Epithelial cell of esophagus (primary cell): Measurements from ENCODE around the gene ELAVL1.
"Not testable (repeated sequence)": the region's sequence is repeated elsewhere in the genome, so short reads cannot be mapped to it uniquely, and the experiment has no call there.

Source experiments
- DNase-seq: peaks from one replicate; pipeline ENCODE4 v3.0.0; 2010; ENCODE audit warnings: low read depth
- H3K4me3 ChIP-seq: 2 replicates; pipeline ENCODE4 v1.5.1; 2011; ENCODE audit warnings: mild to moderate bottlenecking, low read length, control low read depth
- TF ChIP-seq, protein P1 (sequence below): IDR thresholded peaks from 2 replicates; pipeline ENCODE4 v1.5.1; 2011; ENCODE audit warnings: low read depth, mild to moderate bottlenecking, low read length, control low read depth, inconsistent platforms; ENCODE audit not compliant: insufficient read depth; ENCODE audit errors: missing control alignments

The ELAVL1 gene

DNA sequence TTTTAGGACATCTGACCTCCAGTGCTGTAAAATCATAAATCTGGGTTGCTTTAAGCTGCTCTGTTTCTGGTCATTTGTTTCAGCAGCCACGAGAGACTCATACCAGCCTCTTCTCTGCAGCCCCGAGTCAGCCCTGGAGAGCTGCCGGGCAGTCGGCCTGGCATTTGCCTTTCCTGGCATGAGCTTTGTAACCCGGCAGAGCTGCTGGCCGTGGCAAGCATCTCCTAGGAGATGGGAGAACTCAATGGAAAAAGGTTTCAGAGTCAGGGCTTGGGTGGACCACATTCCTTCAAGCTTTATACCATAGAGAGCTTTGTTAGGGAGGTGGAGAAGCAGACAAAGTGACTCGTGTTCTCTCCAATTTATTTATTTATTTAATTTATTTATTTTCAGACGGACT is 25.5 kb upstream of the ELAVL1 start:
- no peak overlapping the region for H3K4me3 ChIP-seq
- DNase-seq: no peak
- TF ChIP-seq, protein P1, sequence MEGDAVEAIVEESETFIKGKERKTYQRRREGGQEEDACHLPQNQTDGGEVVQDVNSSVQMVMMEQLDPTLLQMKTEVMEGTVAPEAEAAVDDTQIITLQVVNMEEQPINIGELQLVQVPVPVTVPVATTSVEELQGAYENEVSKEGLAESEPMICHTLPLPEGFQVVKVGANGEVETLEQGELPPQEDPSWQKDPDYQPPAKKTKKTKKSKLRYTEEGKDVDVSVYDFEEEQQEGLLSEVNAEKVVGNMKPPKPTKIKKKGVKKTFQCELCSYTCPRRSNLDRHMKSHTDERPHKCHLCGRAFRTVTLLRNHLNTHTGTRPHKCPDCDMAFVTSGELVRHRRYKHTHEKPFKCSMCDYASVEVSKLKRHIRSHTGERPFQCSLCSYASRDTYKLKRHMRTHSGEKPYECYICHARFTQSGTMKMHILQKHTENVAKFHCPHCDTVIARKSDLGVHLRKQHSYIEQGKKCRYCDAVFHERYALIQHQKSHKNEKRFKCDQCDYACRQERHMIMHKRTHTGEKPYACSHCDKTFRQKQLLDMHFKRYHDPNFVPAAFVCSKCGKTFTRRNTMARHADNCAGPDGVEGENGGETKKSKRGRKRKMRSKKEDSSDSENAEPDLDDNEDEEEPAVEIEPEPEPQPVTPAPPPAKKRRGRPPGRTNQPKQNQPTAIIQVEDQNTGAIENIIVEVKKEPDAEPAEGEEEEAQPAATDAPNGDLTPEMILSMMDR: no peak

DNA sequence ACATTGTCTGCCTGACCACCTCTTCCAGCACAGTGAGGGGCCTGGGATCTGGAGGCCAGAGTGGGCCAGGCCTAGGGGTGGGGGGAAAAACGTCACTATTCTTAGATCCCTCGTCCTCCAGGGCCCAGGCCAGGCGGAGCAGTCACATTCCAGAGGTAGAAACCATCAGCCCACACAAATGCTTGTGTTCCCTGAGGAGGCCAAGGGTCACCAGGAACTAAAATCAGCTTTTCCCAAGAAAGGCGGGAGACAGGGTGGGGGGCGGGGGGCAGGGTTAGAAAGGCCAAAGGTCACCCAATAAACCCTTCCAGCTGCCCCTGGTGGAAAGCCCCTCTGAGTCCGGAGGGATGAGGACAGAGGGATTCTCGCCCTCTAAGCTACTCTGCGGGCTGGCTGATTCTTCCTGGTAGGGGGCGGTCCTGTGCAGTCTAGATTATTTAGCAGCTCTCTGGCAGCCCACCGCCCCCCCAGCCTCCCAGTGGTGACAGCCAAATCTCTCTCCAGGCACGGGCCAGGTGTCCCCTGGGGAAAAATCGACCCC is 23.6 kb upstream of the ELAVL1 start:
- H3K4me3 ChIP-seq: no peak overlapping the region
- no peak for DNase-seq

DNA sequence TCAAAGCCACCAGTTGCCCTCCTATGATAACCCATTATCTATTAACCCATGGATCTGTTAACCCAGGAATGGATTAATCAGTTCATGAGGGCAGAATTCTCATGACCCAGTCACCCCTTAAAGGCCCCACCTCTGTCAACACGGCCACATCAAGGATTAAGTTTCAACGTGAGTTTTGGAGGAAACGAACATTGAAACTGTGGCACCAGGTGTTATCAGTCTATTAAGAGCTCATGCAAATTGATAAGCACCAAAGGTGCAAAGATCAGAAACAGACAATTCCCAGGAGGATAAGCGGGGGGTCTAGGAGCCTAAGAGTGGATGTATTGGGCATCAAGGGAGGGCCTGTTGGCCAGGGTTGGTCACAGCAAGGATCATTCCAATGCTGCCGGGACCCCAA is 19.9 kb upstream of the ELAVL1 start:
- DNase-seq: no peak
- TF ChIP-seq, protein P1: no peak
- H3K4me3 ChIP-seq: no peak overlapping the region

More for the DNA sequence above, 23.6 kb upstream of the ELAVL1 start:
- TF ChIP-seq, protein P1: no peak

DNA sequence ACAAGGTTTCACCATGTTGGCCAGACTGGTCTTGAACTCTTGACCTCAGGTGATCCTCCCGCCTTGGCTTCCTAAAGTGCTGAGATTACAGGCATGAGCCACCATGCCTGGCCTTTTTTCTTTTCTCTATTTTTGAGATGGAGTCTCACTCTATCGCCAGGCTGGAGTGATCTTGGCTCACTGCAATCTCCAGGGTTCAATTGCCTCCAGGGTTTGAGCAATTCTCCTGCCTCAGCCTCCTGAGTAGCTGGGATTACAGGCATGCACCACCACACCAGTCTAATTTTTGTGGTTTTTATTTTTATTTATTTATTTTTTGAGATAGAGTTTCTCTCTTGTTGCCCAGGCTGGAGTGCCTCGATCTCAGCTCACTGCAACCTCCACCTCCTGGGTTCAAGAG is 18.8 kb upstream of the ELAVL1 start:
- not testable (repeated sequence) for H3K4me3 ChIP-seq, DNase-seq

DNA sequence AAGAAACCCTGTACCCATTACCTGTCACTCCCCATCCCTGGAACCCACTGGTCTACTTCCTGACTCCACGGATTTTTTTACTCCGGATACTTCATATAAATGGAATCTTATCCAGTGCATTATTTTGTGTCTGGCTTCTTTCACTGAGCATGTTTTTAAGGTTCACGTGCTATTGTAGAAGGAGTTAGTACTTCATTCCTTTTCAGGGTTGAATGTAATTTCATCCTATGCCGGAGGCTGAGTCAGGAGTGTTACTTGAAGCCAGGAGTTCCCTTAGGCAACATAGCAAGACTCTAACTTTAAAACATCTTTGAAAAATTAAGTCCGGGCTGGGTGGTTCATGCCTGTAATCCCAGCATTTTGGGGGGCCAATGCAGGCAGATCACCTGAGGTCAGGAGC is 17.9 kb upstream of the ELAVL1 start:
- TF ChIP-seq, protein P1: no peak
- H3K4me3 ChIP-seq: no peak overlapping the region
- no peak for DNase-seq

DNA sequence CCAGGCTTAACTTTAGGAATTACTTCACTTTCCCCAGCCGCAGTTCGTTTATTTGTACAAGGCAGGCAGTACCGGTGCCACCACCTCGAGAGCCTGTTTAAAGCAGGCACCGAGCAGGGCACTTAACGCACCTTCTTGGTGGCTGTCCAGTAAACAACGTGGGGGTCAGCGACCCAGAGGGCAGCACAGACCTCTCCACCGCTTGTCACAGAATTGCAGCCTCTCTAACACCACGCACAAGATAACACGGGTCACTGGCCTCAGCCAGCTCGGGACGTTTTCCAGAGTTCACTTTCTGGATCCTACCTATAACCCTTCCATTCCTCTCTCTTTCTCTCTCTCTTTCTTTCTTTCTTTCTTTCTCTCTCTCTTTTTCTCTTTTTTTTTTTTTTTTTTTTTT is 16.8 kb upstream of the ELAVL1 start:
- DNase-seq: no peak
- no peak overlapping the region for H3K4me3 ChIP-seq
- TF ChIP-seq, protein P1: no peak

DNA sequence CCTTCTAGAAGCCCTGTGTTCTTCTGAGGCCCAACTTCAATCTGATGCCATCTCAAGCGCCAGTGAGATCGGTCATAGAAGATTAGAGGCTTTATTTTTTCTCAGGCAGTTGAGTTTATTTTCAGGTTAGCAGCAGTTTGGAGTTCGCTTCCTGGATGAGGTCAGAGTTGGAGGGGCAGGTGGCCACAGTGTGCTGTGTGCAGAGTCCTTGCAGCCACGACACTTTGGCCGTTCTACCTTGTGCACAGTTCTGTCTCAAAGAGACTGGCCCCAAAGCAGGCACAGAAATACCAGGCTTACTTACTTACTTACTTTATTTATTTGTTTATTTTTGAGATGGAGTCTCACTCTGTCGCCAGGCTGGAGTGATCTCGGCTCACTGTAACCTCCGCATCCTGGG is 15.9 kb upstream of the ELAVL1 start:
- TF ChIP-seq, protein P1: no peak
- H3K4me3 ChIP-seq: no peak overlapping the region
- no peak for DNase-seq
